ENCODE data around the gene TCFL5.

TCFL5 gene

GRCh38 chr20:62808211-62808865 lies 53.3 kb downstream of the TCFL5 start:
- DNase-seq, result peak; percentile 27

- no peak for DNase-seq
These were observed 54.0 kb downstream of the TCFL5 start for GRCh38 chr20:62807444-62808210.

GRCh38 chr20:62806383-62807050 lies 55.1 kb downstream of the TCFL5 start:
- no peak for DNase-seq

GRCh38 chr20:62805711-62806382 lies 55.8 kb downstream of the TCFL5 start:
- no peak for DNase-seq

- DNase-seq, result no peak
These were observed 56.4 kb downstream of the TCFL5 start for GRCh38 chr20:62805155-62805710.

GRCh38 chr20:62804627-62805154 lies 56.9 kb downstream of the TCFL5 start, which contains the start of gene OGFR:
OGFR (plus strand) TSS chr20:62804835; CDS start chr20:62804860, 25 bp downstream.
- DNase-seq, result no peak

- no peak for DNase-seq
These were observed 57.5 kb downstream of the TCFL5 start for GRCh38 chr20:62804021-62804626.

GRCh38 chr20:62802026-62802712 lies 59.5 kb downstream of the TCFL5 start:
- no peak for DNase-seq

GRCh38 chr20:62801284-62802010 lies 60.2 kb downstream of the TCFL5 start:
- no peak for DNase-seq

- no peak for DNase-seq
These were observed 61.0 kb downstream of the TCFL5 start for GRCh38 chr20:62800314-62801259.

- no peak for DNase-seq
These were observed 61.7 kb downstream of the TCFL5 start for GRCh38 chr20:62799873-62800272.

- DNase-seq, result no peak
These were observed 62.2 kb downstream of the TCFL5 start for GRCh38 chr20:62799459-62799858.

- no peak for DNase-seq
These were observed 62.6 kb downstream of the TCFL5 start for GRCh38 chr20:62799036-62799435.

GRCh38 chr20:62797671-62798532 lies 63.7 kb downstream of the TCFL5 start:
- no peak for DNase-seq

GRCh38 chr20:62796699-62797491 lies 64.7 kb downstream of the TCFL5 start:
- DNase-seq, result no peak

- peak; percentile 58 for DNase-seq
These were observed 66.4 kb downstream of the TCFL5 start for GRCh38 chr20:62795023-62795761.
